ENCODE data around the gene KREMEN2. TPM values are rescaled to one million over a fixed set of nuclear protein-coding genes. Genes with fewer than 3 reads are reported as not detected.

The KREMEN2 gene
- total and polyA plus RNA-seq, 9 of the 15 experiments (the other 6 are each of a cell fraction or from before 2014, with no cell fraction given): 0.04 to 7.7 (median 1.5) TPM; not detected in 1

GRCh38 chr16:2919511-2920255 lies 44.4 kb upstream of the KREMEN2 start (continued):
- TF ChIP-seq PPARD (CRISPR knock-in tag; IDR thresholded peaks at IDR 0.05) (no peak), HOXB6 (CRISPR knock-in tag; IDR thresholded peaks at IDR 0.05; ENCODE audit: borderline replicate concordance) (no peak), MITF (IDR thresholded peaks at IDR 0.05) (no peak), ZNF511 (CRISPR knock-in tag; IDR thresholded peaks at IDR 0.05) (no peak), MYC (IDR thresholded peaks at IDR 0.05; ENCODE audit: low read depth, low read length) (no peak), MYC (CRISPR knock-in tag; IDR thresholded peaks at IDR 0.05; ENCODE audit: borderline replicate concordance, low read depth) (no peak), NFXL1 (CRISPR knock-in tag; IDR thresholded peaks at IDR 0.05) (no peak), NFIC (IDR thresholded peaks at IDR 0.05) (0 out of 2 replicates have a peak, but pooled peaks have one; percentile 20), CTCF (IDR thresholded peaks at IDR 0.05 in 2 of 3, conservative IDR thresholded peaks at IDR 0.05 in 1 of 3; ENCODE audit: insufficient read depth in 2 of 3, low read depth in 1 of 3, low read length in 3 of 3) (peak; percentile 78 to 87 (median 86)), ASH1L (IDR thresholded peaks at IDR 0.05; ENCODE audit: borderline replicate concordance, low read depth, partially characterized antibody) (no peak), SRSF9 (IDR thresholded peaks at IDR 0.05; ENCODE audit: borderline replicate concordance, low read depth, low read length) (no peak), GTF2A2 (tag; IDR thresholded peaks at IDR 0.05) (no peak), TFE3 (CRISPR knock-in tag; IDR thresholded peaks at IDR 0.05) (peak; percentile 76), MXI1 (IDR thresholded peaks at IDR 0.05; ENCODE audit: low read depth, low read length) (no peak), ERF (CRISPR knock-in tag; IDR thresholded peaks at IDR 0.05) (no peak), ZHX1 (conservative IDR thresholded peaks at IDR 0.05; ENCODE audit: low read length) (no peak)

All from K562 (cell line).